Tibial artery (tissue), 4 donors: ENCODE measurements around the gene KIAA0513.

Experiments used
- DNase-seq, 2 donors: peaks; one replicate each; pipeline ENCODE4 v3.0.0-alpha.2; 2019
- H3K27ac ChIP-seq, 2 donors: fragments of 200-600 bp; sonication (generic) in 1 of 2; 1 replicate in 1 of 2; 2 replicates in 1 of 2; pipeline ENCODE4 v1.5.1; 2018 to 2019; ENCODE audit warnings: mild to moderate bottlenecking in 1 of 2
- H3K27me3 ChIP-seq, 2 donors: fragments of 200-600 bp; sonication (generic) in 1 of 2; one replicate each; pipeline versions ENCODE4 v1.5.1 to v1.6.0; 2016 to 2019
- H3K36me3 ChIP-seq, 3 donors: fragments of 200-600 bp; sonication (generic) in 2 of 3; one replicate each; pipeline ENCODE4 v1.5.1; 2016 to 2019; ENCODE audit warnings: mild to moderate bottlenecking in 2 of 3
- H3K4me1 ChIP-seq, 4 donors: fragments of 200-600 bp; sonication (generic) in 2 of 4; 1 replicate in 3 of 4; 2 replicates in 1 of 4; pipeline ENCODE4 v1.5.1; 2016 to 2019
- H3K4me3 ChIP-seq, 2 donors: fragments of 200-600 bp; sonication (generic) in 1 of 2; 1 replicate in 1 of 2; 2 replicates in 1 of 2; pipeline ENCODE4 v1.5.1; 2018 to 2019; ENCODE audit warnings: mild to moderate bottlenecking in 2 of 2
- H3K9me3 ChIP-seq, 3 donors: fragments of 200-600 bp; sonication (generic) in 1 of 3; one replicate each; pipeline ENCODE4 v1.5.1; 2016 to 2019
- CTCF ChIP-seq, 2 experiments: fragments of 200-600 bp in 1 of 2; fragments of 450-650 bp in 1 of 2; IDR thresholded peaks; one replicate each; pipeline ENCODE4 v1.5.1; 2017 to 2019; ENCODE audit warnings: antibody characterized with exemption in 2 of 2, mild to moderate bottlenecking in 1 of 2, moderate library complexity in 1 of 2
- intact Hi-C: fragments of 100-400 bp; cut with DNase I; formaldehyde crosslinking; loops from one replicate; pipeline ENCODE4 v1.15.0; 2023; ENCODE audit warnings: low total_unique reads

Gene KIAA0513

GRCh38 chr16:85017633-85018032 lies 10.0 kb upstream of the KIAA0513 start:
- Histone ChIP-seq H3K27ac (no peak overlapping the region), H3K4me3 (no peak overlapping the region), H3K27me3 (peaks cover 0 to 3% of the 10 kb centered on the region in 2 donors), H3K36me3 (no peaks in the 10 kb centered on the region), H3K9me3 (no peaks in the 10 kb centered on the region), H3K4me1 (no peaks in the 10 kb centered on the region)
- intact Hi-C loops, result no loop called here
- no peak for TF ChIP-seq CTCF (IDR thresholded peaks at IDR 0.05)
- DNase-seq, result no peak

GRCh38 chr16:85018529-85019236 lies 8.9 kb upstream of the KIAA0513 start:
- H3K36me3 ChIP-seq, result no peaks in the 10 kb centered on the region
- H3K27ac ChIP-seq, result no peak overlapping the region

GRCh38 chr16:85019659-85020245 lies 7.8 kb upstream of the KIAA0513 start:
- Histone ChIP-seq H3K4me1 (no peaks in the 10 kb centered on the region), H3K4me3 (no peak overlapping the region), H3K36me3 (no peaks in the 10 kb centered on the region), H3K27me3 (peaks cover 0 to 3% of the 10 kb centered on the region in 2 donors), H3K27ac (no peak overlapping the region), H3K9me3 (no peaks in the 10 kb centered on the region)
- no peak for TF ChIP-seq CTCF (IDR thresholded peaks at IDR 0.05)
- intact Hi-C loops, result no loop called here
- no peak for DNase-seq

More at GRCh38 chr16:85018529-85019236, 8.9 kb upstream of the KIAA0513 start:
- Histone ChIP-seq H3K9me3 (no peaks in the 10 kb centered on the region), H3K27me3 (peaks cover 0 to 3% of the 10 kb centered on the region in 2 donors), H3K4me3 (no peak overlapping the region), H3K4me1 (no peaks in the 10 kb centered on the region)
- intact Hi-C loops, result no loop called here
- TF ChIP-seq CTCF (IDR thresholded peaks at IDR 0.05), result no peak
- DNase-seq, result no peak

- Histone ChIP-seq H3K4me3 (no peak overlapping the region), H3K27ac (no peak overlapping the region), H3K9me3 (no peaks in the 10 kb centered on the region), H3K36me3 (no peaks in the 10 kb centered on the region), H3K27me3 (no peaks in the 10 kb centered on the region), H3K4me1 (peaks cover 0 to 33% (median 20%) of the 10 kb centered on the region in 4 donors)
- no peak for DNase-seq
- no peak for TF ChIP-seq CTCF (IDR thresholded peaks at IDR 0.05)
- intact Hi-C loops, result loop anchor here (5.0 kb wide), 1 partner anchor 729 kb away; no protein-coding TSS in a partner anchor
Measured at GRCh38 chr16:85025781-85026653, 1.6 kb upstream of the KIAA0513 start.

- Histone ChIP-seq H3K27me3 (no peaks in the 10 kb centered on the region), H3K36me3 (no peaks in the 10 kb centered on the region), H3K4me3 (peak overlapping the region; percentile 64 to 79), H3K27ac (peak overlapping the region; percentile 73 to 86), H3K9me3 (no peaks in the 10 kb centered on the region), H3K4me1 (peaks cover 0 to 33% (median 20%) of the 10 kb centered on the region in 4 donors)
- no peak for DNase-seq
- TF ChIP-seq CTCF (IDR thresholded peaks at IDR 0.05), result no peak
- intact Hi-C loops, result loop anchor here (5.0 kb wide), 1 partner anchor 729 kb away; no protein-coding TSS in a partner anchor
Measured at GRCh38 chr16:85026703-85027102, 892 bp upstream of the KIAA0513 start.
